GM23338 (cell line): ENCODE measurements around the gene CYP26B1.

Source experiments
- EZH2 ChIP-seq: fragments of 200-600 bp; sonication (generic); IDR thresholded peaks from one replicate; pipeline ENCODE4 v1.8.0; 2017; ENCODE audit warnings: antibody characterized with exemption, mild to moderate bottlenecking, low read depth; ENCODE audit not compliant: unreplicated experiment
- EZH2phosphoT487 ChIP-seq: fragments of 200-600 bp; sonication (generic); IDR thresholded peaks from one replicate; pipeline ENCODE4 v1.8.1; 2018; ENCODE audit warnings: antibody characterized with exemption; ENCODE audit not compliant: unreplicated experiment
- POLR2AphosphoS5 ChIP-seq: IDR thresholded peaks from 2 replicates; pipeline ENCODE4 v1.6.1; 2016; ENCODE audit warnings: antibody characterized with exemption, low read depth
- TF ChIP-seq, protein P1 (sequence below), 2 experiments: fragments of 200-600 bp in 1 of 2; sonication (generic) in 1 of 2; conservative IDR thresholded peaks; 2 replicates each; pipeline versions ENCODE4 v1.5.1 to v1.6.1; 2016 to 2017; ENCODE audit warnings: antibody characterized with exemption in 2 of 2, low read depth in 2 of 2, mild to moderate bottlenecking in 2 of 2, moderate library complexity in 1 of 2

DNA sequence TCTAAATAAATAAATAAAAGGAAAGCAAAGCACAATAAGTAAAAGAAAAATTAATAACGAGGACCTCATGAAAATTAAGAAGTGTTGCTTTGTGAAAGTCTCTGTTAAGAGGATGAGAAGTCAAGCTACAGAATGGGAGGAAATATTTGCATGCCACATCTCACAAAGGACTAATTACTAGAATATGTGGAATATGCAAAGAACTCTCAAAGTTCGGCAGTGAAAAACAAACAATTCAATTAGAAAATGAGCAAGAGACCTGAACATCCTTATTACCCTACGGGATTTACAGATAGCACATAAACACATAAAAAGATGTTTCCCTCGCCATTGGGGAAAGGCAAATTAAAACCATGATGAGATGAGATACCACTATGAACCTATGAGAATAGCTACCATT lies 23.3 kb downstream of the CYP26B1 start:
- TF ChIP-seq EZH2phosphoT487: no peak
- TF ChIP-seq EZH2: no peak
- TF ChIP-seq POLR2AphosphoS5: no peak
- TF ChIP-seq, protein P1, sequence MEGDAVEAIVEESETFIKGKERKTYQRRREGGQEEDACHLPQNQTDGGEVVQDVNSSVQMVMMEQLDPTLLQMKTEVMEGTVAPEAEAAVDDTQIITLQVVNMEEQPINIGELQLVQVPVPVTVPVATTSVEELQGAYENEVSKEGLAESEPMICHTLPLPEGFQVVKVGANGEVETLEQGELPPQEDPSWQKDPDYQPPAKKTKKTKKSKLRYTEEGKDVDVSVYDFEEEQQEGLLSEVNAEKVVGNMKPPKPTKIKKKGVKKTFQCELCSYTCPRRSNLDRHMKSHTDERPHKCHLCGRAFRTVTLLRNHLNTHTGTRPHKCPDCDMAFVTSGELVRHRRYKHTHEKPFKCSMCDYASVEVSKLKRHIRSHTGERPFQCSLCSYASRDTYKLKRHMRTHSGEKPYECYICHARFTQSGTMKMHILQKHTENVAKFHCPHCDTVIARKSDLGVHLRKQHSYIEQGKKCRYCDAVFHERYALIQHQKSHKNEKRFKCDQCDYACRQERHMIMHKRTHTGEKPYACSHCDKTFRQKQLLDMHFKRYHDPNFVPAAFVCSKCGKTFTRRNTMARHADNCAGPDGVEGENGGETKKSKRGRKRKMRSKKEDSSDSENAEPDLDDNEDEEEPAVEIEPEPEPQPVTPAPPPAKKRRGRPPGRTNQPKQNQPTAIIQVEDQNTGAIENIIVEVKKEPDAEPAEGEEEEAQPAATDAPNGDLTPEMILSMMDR (conservative IDR thresholded peaks at IDR 0.05; ENCODE audit: low read depth in 2 of 2): no peak
